K562 (cell line): Measurements from ENCODE around the gene LRRC25.
"Not testable (repeated sequence)": the region's sequence is repeated elsewhere in the genome, so short reads cannot be mapped to it uniquely, and the experiment has no call there.

ENCODE experiments used
- GTF2F1 ChIP-seq: IDR thresholded peaks from 2 replicates; pipeline ENCODE4 v1.6.1; 2011; ENCODE audit warnings: low read depth, low read length, improper control_type of control experiment
- HSF4 ChIP-seq: fragments of 250-450 bp; sonication (Bioruptor Pico); IDR thresholded peaks from 2 replicates; pipeline ENCODE4 v2.1.2; 2022; ENCODE audit warnings: mild to moderate bottlenecking, moderate library complexity, borderline replicate concordance
- NCOA2 ChIP-seq, 2 experiments: fragments of 450-650 bp; IDR thresholded peaks; 2 replicates each; pipeline ENCODE4 v1.6.1; 2018; ENCODE audit warnings: mild to moderate bottlenecking in 2 of 2, moderate library complexity in 1 of 2; ENCODE audit not compliant: partially characterized antibody in 2 of 2
- POLR2A ChIP-seq: fragments of 450-650 bp; conservative IDR thresholded peaks from 2 replicates; pipeline ENCODE4 v1.6.1; 2016
- YY1 ChIP-seq, 3 experiments: IDR thresholded peaks; 2 replicates each; pipeline ENCODE4 v1.6.1; 2011; ENCODE audit warnings: low read length in 2 of 3, mild to moderate bottlenecking in 2 of 3, moderate library complexity in 2 of 3, borderline replicate concordance in 1 of 3, control low read depth in 1 of 3, low read depth in 1 of 3; ENCODE audit not compliant: insufficient read depth in 3 of 3, insufficient replicate concordance in 2 of 3, control insufficient read depth in 1 of 3, insufficient read length in 1 of 3; ENCODE audit errors: extremely low read depth in 1 of 3
- ZNF140 ChIP-seq: fragments of 250-450 bp; sonication (Bioruptor Pico); IDR thresholded peaks from 2 replicates; pipeline ENCODE4 v1.8.0; 2021; ENCODE audit warnings: moderate library complexity, mild to moderate bottlenecking, inconsistent platforms
- ZNF354B ChIP-seq: fragments of 250-450 bp; sonication (Bioruptor Pico); IDR thresholded peaks from 2 replicates; pipeline ENCODE4 v1.4.0; 2020
- TF ChIP-seq, protein P1 (sequence below): fragments of 150-350 bp; IDR thresholded peaks from 2 replicates; pipeline ENCODE4 v1.6.1; 2014; ENCODE audit warnings: low read depth, mild to moderate bottlenecking, low read length, borderline replicate concordance
- TF ChIP-seq, protein P2 (sequence below), 3 experiments: IDR thresholded peaks in 2 of 3; conservative IDR thresholded peaks in 1 of 3; 2 replicates each; pipeline ENCODE4 v1.5.1; 2011 to 2012; ENCODE audit warnings: low read length in 3 of 3, mild to moderate bottlenecking in 3 of 3, control low read depth in 2 of 3, improper control_type of control experiment in 1 of 3, inconsistent platforms in 1 of 3, low read depth in 1 of 3, mixed read lengths in 1 of 3, moderate library complexity in 1 of 3; ENCODE audit not compliant: insufficient read depth in 2 of 3
- TF ChIP-seq, protein P3 (sequence below): sonication (generic); formaldehyde crosslinking; IDR thresholded peaks from 2 replicates; pipeline ENCODE4 v1.8.1; 2023; ENCODE audit warnings: mild to moderate bottlenecking, missing genetic modification reagents
- TF ChIP-seq, protein P4 (sequence below): sonication (generic); formaldehyde crosslinking; IDR thresholded peaks from 2 replicates; pipeline ENCODE4 v1.8.1; 2022; ENCODE audit warnings: missing genetic modification reagents
- TF ChIP-seq, protein P5 (sequence below): sonication (generic); formaldehyde crosslinking; IDR thresholded peaks from 2 replicates; pipeline ENCODE4 v1.8.1; 2023; ENCODE audit warnings: mild to moderate bottlenecking, missing genetic modification reagents, moderate library complexity

DNA sequence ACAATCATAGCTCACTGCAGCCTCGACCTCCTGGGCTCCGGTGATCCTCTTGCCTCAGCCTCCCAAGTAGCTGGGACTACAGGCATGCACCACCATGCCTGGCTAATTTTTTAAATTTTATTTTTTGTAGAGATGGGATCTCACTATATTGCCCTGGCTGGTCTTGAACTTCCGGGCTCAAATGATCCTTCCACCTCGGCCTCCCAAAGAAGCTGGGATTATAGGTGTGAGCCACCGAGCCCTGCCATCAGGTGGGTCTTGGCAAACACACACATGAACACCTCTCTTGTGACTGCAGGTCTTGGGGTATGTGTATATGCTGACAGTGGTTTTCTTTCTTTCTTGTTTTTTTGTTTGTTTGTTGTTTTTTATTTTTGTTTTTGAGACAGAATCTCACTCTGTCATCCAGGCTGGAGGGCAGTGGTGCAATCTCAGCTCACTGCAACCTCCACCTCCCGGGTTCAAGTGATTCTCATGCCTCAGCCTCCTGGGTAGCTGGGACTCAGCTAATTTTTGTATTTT lies 48.5 kb downstream of the LRRC25 start:
- TF ChIP-seq, protein P1, sequence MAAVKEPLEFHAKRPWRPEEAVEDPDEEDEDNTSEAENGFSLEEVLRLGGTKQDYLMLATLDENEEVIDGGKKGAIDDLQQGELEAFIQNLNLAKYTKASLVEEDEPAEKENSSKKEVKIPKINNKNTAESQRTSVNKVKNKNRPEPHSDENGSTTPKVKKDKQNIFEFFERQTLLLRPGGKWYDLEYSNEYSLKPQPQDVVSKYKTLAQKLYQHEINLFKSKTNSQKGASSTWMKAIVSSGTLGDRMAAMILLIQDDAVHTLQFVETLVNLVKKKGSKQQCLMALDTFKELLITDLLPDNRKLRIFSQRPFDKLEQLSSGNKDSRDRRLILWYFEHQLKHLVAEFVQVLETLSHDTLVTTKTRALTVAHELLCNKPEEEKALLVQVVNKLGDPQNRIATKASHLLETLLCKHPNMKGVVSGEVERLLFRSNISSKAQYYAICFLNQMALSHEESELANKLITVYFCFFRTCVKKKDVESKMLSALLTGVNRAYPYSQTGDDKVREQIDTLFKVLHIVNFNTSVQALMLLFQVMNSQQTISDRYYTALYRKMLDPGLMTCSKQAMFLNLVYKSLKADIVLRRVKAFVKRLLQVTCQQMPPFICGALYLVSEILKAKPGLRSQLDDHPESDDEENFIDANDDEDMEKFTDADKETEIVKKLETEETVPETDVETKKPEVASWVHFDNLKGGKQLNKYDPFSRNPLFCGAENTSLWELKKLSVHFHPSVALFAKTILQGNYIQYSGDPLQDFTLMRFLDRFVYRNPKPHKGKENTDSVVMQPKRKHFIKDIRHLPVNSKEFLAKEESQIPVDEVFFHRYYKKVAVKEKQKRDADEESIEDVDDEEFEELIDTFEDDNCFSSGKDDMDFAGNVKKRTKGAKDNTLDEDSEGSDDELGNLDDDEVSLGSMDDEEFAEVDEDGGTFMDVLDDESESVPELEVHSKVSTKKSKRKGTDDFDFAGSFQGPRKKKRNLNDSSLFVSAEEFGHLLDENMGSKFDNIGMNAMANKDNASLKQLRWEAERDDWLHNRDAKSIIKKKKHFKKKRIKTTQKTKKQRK: not testable (repeated sequence)
- TF ChIP-seq POLR2A; ZNF354B (CRISPR knock-in tag); YY1 (IDR thresholded peaks at IDR 0.05; ENCODE audit: borderline replicate concordance in 1 of 3, control insufficient read depth in 1 of 3, extremely low read depth in 1 of 3, insufficient read depth in 3 of 3, insufficient read length in 1 of 3, insufficient replicate concordance in 2 of 3, low read depth in 1 of 3, low read length in 2 of 3); HSF4 (CRISPR knock-in tag); NCOA2 (IDR thresholded peaks at IDR 0.05; ENCODE audit: partially characterized antibody in 2 of 2); ZNF140 (CRISPR knock-in tag); GTF2F1: not testable (repeated sequence)
- TF ChIP-seq, protein P2, sequence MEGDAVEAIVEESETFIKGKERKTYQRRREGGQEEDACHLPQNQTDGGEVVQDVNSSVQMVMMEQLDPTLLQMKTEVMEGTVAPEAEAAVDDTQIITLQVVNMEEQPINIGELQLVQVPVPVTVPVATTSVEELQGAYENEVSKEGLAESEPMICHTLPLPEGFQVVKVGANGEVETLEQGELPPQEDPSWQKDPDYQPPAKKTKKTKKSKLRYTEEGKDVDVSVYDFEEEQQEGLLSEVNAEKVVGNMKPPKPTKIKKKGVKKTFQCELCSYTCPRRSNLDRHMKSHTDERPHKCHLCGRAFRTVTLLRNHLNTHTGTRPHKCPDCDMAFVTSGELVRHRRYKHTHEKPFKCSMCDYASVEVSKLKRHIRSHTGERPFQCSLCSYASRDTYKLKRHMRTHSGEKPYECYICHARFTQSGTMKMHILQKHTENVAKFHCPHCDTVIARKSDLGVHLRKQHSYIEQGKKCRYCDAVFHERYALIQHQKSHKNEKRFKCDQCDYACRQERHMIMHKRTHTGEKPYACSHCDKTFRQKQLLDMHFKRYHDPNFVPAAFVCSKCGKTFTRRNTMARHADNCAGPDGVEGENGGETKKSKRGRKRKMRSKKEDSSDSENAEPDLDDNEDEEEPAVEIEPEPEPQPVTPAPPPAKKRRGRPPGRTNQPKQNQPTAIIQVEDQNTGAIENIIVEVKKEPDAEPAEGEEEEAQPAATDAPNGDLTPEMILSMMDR (IDR thresholded peaks at IDR 0.05 in 2 of 3, conservative IDR thresholded peaks at IDR 0.05 in 1 of 3; ENCODE audit: insufficient read depth in 2 of 3, low read depth in 1 of 3, low read length in 3 of 3): not testable (repeated sequence)
- TF ChIP-seq, protein P3, sequence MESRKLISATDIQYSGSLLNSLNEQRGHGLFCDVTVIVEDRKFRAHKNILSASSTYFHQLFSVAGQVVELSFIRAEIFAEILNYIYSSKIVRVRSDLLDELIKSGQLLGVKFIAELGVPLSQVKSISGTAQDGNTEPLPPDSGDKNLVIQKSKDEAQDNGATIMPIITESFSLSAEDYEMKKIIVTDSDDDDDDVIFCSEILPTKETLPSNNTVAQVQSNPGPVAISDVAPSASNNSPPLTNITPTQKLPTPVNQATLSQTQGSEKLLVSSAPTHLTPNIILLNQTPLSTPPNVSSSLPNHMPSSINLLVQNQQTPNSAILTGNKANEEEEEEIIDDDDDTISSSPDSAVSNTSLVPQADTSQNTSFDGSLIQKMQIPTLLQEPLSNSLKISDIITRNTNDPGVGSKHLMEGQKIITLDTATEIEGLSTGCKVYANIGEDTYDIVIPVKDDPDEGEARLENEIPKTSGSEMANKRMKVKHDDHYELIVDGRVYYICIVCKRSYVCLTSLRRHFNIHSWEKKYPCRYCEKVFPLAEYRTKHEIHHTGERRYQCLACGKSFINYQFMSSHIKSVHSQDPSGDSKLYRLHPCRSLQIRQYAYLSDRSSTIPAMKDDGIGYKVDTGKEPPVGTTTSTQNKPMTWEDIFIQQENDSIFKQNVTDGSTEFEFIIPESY (CRISPR knock-in tag): not testable (repeated sequence)
- TF ChIP-seq, protein P4, sequence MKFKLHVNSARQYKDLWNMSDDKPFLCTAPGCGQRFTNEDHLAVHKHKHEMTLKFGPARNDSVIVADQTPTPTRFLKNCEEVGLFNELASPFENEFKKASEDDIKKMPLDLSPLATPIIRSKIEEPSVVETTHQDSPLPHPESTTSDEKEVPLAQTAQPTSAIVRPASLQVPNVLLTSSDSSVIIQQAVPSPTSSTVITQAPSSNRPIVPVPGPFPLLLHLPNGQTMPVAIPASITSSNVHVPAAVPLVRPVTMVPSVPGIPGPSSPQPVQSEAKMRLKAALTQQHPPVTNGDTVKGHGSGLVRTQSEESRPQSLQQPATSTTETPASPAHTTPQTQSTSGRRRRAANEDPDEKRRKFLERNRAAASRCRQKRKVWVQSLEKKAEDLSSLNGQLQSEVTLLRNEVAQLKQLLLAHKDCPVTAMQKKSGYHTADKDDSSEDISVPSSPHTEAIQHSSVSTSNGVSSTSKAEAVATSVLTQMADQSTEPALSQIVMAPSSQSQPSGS: not testable (repeated sequence)
- TF ChIP-seq, protein P5, sequence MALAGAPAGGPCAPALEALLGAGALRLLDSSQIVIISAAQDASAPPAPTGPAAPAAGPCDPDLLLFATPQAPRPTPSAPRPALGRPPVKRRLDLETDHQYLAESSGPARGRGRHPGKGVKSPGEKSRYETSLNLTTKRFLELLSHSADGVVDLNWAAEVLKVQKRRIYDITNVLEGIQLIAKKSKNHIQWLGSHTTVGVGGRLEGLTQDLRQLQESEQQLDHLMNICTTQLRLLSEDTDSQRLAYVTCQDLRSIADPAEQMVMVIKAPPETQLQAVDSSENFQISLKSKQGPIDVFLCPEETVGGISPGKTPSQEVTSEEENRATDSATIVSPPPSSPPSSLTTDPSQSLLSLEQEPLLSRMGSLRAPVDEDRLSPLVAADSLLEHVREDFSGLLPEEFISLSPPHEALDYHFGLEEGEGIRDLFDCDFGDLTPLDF (CRISPR knock-in tag): not testable (repeated sequence)
